Tibial artery (tissue), 4 donors: ENCODE data around the gene RUNX1.
A peak's percentile ranks its signal among the peaks of the same experiment; 100 is the strongest.

Experiments
- DNase-seq, 2 donors: peaks; one replicate each; pipeline ENCODE4 v3.0.0-alpha.2; 2019
- H3K27ac ChIP-seq, 2 donors: fragments of 200-600 bp; sonication (generic) in 1 of 2; 1 replicate in 1 of 2; 2 replicates in 1 of 2; pipeline ENCODE4 v1.5.1; 2018 to 2019; ENCODE audit warnings: mild to moderate bottlenecking in 1 of 2
- H3K27me3 ChIP-seq, 2 donors: fragments of 200-600 bp; sonication (generic) in 1 of 2; one replicate each; pipeline versions ENCODE4 v1.5.1 to v1.6.0; 2016 to 2019
- H3K36me3 ChIP-seq, 3 donors: fragments of 200-600 bp; sonication (generic) in 2 of 3; one replicate each; pipeline ENCODE4 v1.5.1; 2016 to 2019; ENCODE audit warnings: mild to moderate bottlenecking in 2 of 3
- H3K4me1 ChIP-seq, 4 donors: fragments of 200-600 bp; sonication (generic) in 2 of 4; 1 replicate in 3 of 4; 2 replicates in 1 of 4; pipeline ENCODE4 v1.5.1; 2016 to 2019
- H3K4me3 ChIP-seq, 2 donors: fragments of 200-600 bp; sonication (generic) in 1 of 2; 1 replicate in 1 of 2; 2 replicates in 1 of 2; pipeline ENCODE4 v1.5.1; 2018 to 2019; ENCODE audit warnings: mild to moderate bottlenecking in 2 of 2
- H3K9me3 ChIP-seq, 3 donors: fragments of 200-600 bp; sonication (generic) in 1 of 3; one replicate each; pipeline ENCODE4 v1.5.1; 2016 to 2019
- intact Hi-C: fragments of 100-400 bp; cut with DNase I; formaldehyde crosslinking; loops from one replicate; pipeline ENCODE4 v1.15.0; 2023; ENCODE audit warnings: low total_unique reads
- TF ChIP-seq, protein P1 (sequence below), 2 experiments: fragments of 200-600 bp in 1 of 2; fragments of 450-650 bp in 1 of 2; IDR thresholded peaks; one replicate each; pipeline ENCODE4 v1.5.1; 2017 to 2019; ENCODE audit warnings: antibody characterized with exemption in 2 of 2, mild to moderate bottlenecking in 1 of 2, moderate library complexity in 1 of 2

Gene RUNX1

DNA sequence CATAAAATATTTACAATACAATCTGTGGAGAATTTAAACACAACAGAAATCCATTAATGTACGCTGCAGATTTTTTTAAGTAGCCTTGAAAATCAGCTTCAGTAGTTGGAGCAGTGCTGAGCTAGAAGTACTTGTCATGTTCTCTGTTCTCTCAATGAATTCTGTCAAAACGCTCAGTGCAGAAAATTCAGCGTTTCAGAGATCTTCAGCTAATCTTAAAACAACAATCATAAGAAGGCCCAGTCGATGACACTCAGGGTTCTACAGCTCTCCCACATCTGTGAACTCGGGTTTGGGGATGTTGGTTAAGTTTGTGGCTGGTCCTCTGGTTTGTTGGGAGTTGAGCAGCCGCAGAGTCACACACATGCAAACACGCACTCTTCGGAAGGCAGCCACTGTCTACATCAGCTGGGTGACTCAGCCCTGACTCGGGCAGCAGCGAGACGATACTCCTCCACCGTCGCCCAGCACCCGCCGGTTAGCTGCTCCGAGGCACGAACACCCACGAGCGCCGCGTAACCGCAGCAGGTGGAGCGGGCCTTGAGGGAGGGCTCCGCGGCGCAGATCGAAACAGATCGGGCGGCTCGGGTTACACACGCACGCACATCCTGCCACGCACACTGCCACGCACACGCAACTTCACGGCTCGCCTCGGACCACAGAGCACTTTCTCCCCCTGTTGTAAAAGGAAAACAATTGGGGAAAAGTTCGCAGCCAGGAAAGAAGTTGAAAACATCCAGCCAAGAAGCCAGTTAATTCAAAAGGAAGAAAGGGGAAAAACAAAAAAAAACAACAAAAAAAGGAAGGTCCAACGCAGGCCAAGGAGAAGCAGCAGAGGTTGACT, 161.2 kb downstream of the RUNX1 start:
- intact Hi-C loops = loop anchor here (10.0 kb wide), 2 partner anchors 957 to 1413 kb away; partner anchors contain the start of gene TMEM50B
- TF ChIP-seq, protein P1, sequence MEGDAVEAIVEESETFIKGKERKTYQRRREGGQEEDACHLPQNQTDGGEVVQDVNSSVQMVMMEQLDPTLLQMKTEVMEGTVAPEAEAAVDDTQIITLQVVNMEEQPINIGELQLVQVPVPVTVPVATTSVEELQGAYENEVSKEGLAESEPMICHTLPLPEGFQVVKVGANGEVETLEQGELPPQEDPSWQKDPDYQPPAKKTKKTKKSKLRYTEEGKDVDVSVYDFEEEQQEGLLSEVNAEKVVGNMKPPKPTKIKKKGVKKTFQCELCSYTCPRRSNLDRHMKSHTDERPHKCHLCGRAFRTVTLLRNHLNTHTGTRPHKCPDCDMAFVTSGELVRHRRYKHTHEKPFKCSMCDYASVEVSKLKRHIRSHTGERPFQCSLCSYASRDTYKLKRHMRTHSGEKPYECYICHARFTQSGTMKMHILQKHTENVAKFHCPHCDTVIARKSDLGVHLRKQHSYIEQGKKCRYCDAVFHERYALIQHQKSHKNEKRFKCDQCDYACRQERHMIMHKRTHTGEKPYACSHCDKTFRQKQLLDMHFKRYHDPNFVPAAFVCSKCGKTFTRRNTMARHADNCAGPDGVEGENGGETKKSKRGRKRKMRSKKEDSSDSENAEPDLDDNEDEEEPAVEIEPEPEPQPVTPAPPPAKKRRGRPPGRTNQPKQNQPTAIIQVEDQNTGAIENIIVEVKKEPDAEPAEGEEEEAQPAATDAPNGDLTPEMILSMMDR (IDR thresholded peaks at IDR 0.05) = no peak
- H3K36me3 ChIP-seq = no peaks in the 10 kb centered on the region
- peaks cover 0 to 37% (median 23%) of the 10 kb centered on the region in 4 donors for H3K4me1 ChIP-seq
- H3K27ac ChIP-seq = peak overlapping the region; percentile 61 to 80
- peak; percentile 83 to 88 for DNase-seq
- peaks cover 0 to 51% of the 10 kb centered on the region in 2 donors for H3K27me3 ChIP-seq
- peak overlapping the region; percentile 66 to 67 for H3K4me3 ChIP-seq
- H3K9me3 ChIP-seq = no peaks in the 10 kb centered on the region

- DNase-seq = no peak
- Histone ChIP-seq H3K9me3 (no peaks in the 10 kb centered on the region), H3K4me3 (peak overlapping the region; percentile 66 to 67), H3K36me3 (no peaks in the 10 kb centered on the region), H3K27me3 (peaks cover 0 to 42% of the 10 kb centered on the region in 2 donors), H3K27ac (peak overlapping the region; percentile 61 to 80), H3K4me1 (peaks cover 0 to 42% (median 24%) of the 10 kb centered on the region in 4 donors)
- intact Hi-C loops = loop anchor here (10.0 kb wide), 2 partner anchors 958 to 1412 kb away; partner anchors contain the start of gene TMEM50B
- TF ChIP-seq, protein P1 (IDR thresholded peaks at IDR 0.05) = no peak
Observed at GRCh38 chr21:34887105-34887442, 162.0 kb downstream of the RUNX1 start.

- TF ChIP-seq, protein P1 (IDR thresholded peaks at IDR 0.05) = no peak
- intact Hi-C loops = loop anchor here (10.0 kb wide), 2 partner anchors 958 to 1412 kb away; partner anchors contain the start of gene TMEM50B
- peak overlapping the region; percentile 61 to 80 for H3K27ac ChIP-seq
- peaks cover 0 to 48% (median 27%) of the 10 kb centered on the region in 4 donors for H3K4me1 ChIP-seq
- DNase-seq = peak in 1 of 2 donors; percentile 40
- peaks cover 0 to 36% of the 10 kb centered on the region in 2 donors for H3K27me3 ChIP-seq
- H3K36me3 ChIP-seq = no peaks in the 10 kb centered on the region
- peak overlapping the region; percentile 66 to 67 for H3K4me3 ChIP-seq
- H3K9me3 ChIP-seq = no peaks in the 10 kb centered on the region
Observed at GRCh38 chr21:34886240-34887104, 162.6 kb downstream of the RUNX1 start.

DNA sequence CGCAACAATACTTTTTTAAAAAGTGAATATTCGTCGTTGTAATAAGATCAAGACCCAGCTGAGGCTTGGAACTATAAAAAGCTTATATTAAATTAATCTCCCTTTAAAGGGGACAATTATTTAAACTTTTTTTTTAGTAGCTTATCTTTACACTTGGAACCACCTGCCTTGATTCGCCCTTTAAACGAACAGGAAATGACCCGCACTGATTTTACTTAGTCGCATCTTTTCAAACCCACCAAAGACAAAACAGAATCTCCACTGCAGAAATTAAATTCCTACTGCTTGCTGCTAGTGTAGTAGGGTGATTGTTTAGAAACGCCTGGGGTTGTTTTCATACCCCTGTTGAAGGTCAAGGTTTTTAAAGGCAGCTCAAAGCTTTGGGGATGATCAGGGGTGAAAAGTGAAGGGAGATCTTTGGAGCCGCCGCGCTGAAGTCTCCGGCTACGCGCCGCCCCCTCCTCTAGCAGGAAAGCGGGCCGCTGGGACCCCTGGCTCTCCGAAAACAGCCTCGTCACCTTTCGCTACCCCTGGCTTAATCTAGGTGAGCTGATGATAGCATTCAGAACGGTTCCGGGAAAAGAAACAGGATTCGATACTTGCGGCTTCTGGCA, 163.4 kb downstream of the RUNX1 start:
- no peak for DNase-seq
- Histone ChIP-seq H3K27me3 (peaks cover 0 to 28% of the 10 kb centered on the region in 2 donors), H3K9me3 (no peaks in the 10 kb centered on the region), H3K4me1 (peaks cover 0 to 48% (median 27%) of the 10 kb centered on the region in 4 donors), H3K36me3 (no peaks in the 10 kb centered on the region), H3K4me3 (peak overlapping the region; percentile 66 to 67), H3K27ac (peak overlapping the region; percentile 61 to 80)
- TF ChIP-seq, protein P1 (IDR thresholded peaks at IDR 0.05) = no peak
- intact Hi-C loops = loop anchor here (10.0 kb wide), 2 partner anchors 959 to 1411 kb away; partner anchors contain the start of gene TMEM50B

- TF ChIP-seq, protein P1 (IDR thresholded peaks at IDR 0.05) = no peak
- Histone ChIP-seq H3K27ac (peak overlapping the region; percentile 61 to 80), H3K4me3 (peak overlapping the region; percentile 66 to 67), H3K27me3 (peaks cover 0 to 23% of the 10 kb centered on the region in 2 donors), H3K36me3 (peaks cover 0 to 5% (median 0%) of the 10 kb centered on the region in 3 donors), H3K9me3 (no peaks in the 10 kb centered on the region), H3K4me1 (peaks cover 0 to 42% (median 21%) of the 10 kb centered on the region in 4 donors)
- no peak for DNase-seq
- intact Hi-C loops = loop anchor here (10.0 kb wide), 2 partner anchors 960 to 1410 kb away; partner anchors contain the start of gene TMEM50B
Observed at GRCh38 chr21:34885125-34885524, 164.0 kb downstream of the RUNX1 start.
